A673 (cell line): ENCODE results near the gene KRTAP4-3. TPM values are rescaled to one million over a fixed set of nuclear protein-coding genes. Genes with fewer than 3 reads are reported as not detected.
"Not testable (repeated sequence)": the region's sequence is repeated elsewhere in the genome, so short reads cannot be mapped to it uniquely, and the experiment has no call there.

ENCODE experiments used
- BruUV-seq: library from RNA; stranded (reverse); fragments of 400-500 nt; replicated peaks from 2 replicates; lab custom pipeline; 2021; lab: Mats Ljungman, UMichigan
- CTCF ChIA-PET: fragments of 300-600 bp; sonication (Branson Sonifier 250); formaldehyde crosslinking; loops from one replicate; lab custom pipeline; 2022; ENCODE audit warnings: antibody characterized with exemption; lab: Charles Lee
- POLR2A ChIA-PET: fragments of 300-600 bp; sonication (Branson Sonifier 250); formaldehyde crosslinking; loops from one replicate; lab custom pipeline; 2022; ENCODE audit warnings: antibody characterized with exemption; ENCODE audit not compliant: low non-redundant PET; lab: Charles Lee
- DNase-seq: peaks from one replicate; pipeline ENCODE4 v3.0.0-alpha.2; 2015; ENCODE audit warnings: low spot score
- H3K27ac ChIP-seq: fragments of 200-600 bp; sonication (generic); 2 replicates; pipeline ENCODE4 v1.5.1; 2016; ENCODE audit warnings: mixed run types, low read depth, mild to moderate bottlenecking, mixed read lengths, antibody characterized with exemption, low read length; ENCODE audit not compliant: poor library complexity, severe bottlenecking
- H3K27me3 ChIP-seq: fragments of 200-600 bp; sonication (generic); replicated peaks from 2 replicates; pipeline ENCODE4 v1.6.1; 2017; ENCODE audit warnings: mixed run types, low read depth, mild to moderate bottlenecking, mixed read lengths, antibody characterized with exemption, low read length; ENCODE audit not compliant: insufficient read depth, poor library complexity
- H3K36me3 ChIP-seq: fragments of 200-600 bp; sonication (generic); 2 replicates; pipeline ENCODE4 v1.6.1; 2016; ENCODE audit warnings: mixed run types, mild to moderate bottlenecking, mixed read lengths, antibody characterized with exemption, low read length; ENCODE audit not compliant: insufficient read depth, poor library complexity, severe bottlenecking
- H3K4me1 ChIP-seq: fragments of 200-600 bp; sonication (generic); 2 replicates; pipeline ENCODE4 v1.6.1; 2017; ENCODE audit warnings: mixed run types, mild to moderate bottlenecking, mixed read lengths, antibody characterized with exemption, low read length; ENCODE audit not compliant: insufficient read depth, poor library complexity, severe bottlenecking
- H3K4me3 ChIP-seq: fragments of 200-600 bp; sonication (generic); 2 replicates; pipeline ENCODE4 v1.5.1; 2016; ENCODE audit warnings: low read depth, mixed run types, mild to moderate bottlenecking, mixed read lengths, low read length; ENCODE audit not compliant: poor library complexity, severe bottlenecking
- H3K9me3 ChIP-seq: fragments of 200-600 bp; sonication (generic); 2 replicates; pipeline ENCODE4 v1.6.1; 2016; ENCODE audit warnings: mixed run types, low read depth, mild to moderate bottlenecking, mixed read lengths, antibody characterized with exemption, low read length; ENCODE audit not compliant: poor library complexity, severe bottlenecking
- EZH2 ChIP-seq: fragments of 200-600 bp; sonication (generic); IDR thresholded peaks from 2 replicates; pipeline ENCODE4 v1.6.1; 2017; ENCODE audit warnings: borderline replicate concordance, low read depth, mild to moderate bottlenecking, mixed read lengths, antibody characterized with exemption, low read length; ENCODE audit not compliant: poor library complexity, severe bottlenecking
- intact Hi-C: fragments of 100-400 bp; cut with micrococcal nuclease; formaldehyde crosslinking; loops from one replicate; pipeline ENCODE4 v1.10.0; 2022; ENCODE audit not compliant: unreplicated experiment
- total RNA-seq: library from RNA; stranded (reverse); gene quantifications from 2 replicates; pipeline ENCODE4 v1.2.3, GENCODE V29; 2021
- TF ChIP-seq, protein P1 (sequence below): fragments of 300-800, 200-600 bp; sonication (generic); conservative IDR thresholded peaks from 2 replicates; pipeline ENCODE4 v1.5.1; 2017; ENCODE audit warnings: low read depth, mild to moderate bottlenecking, antibody characterized with exemption, low read length, moderate library complexity, mixed read lengths

The KRTAP4-3 gene
- total RNA-seq, 1 experiment from 2014 or later = not detected

DNA sequence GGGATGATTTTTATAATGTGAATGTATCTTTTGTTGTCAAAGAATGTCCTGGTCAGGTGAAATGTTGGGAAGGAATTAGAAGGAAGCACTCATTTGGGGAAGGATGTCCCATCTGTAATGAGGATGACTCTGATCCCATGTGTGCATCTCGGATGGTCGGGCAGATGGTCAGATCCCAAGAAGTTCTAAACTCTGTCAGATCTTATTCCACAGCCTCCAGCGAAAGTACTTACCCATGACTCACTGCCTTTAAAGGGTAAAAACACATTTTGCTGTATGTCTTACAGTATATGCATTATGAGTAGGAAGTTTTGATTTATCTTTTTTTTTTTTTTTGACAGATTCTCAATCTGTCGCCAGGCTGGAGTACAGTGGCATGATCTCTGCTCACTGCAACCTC, 49.3 kb downstream of the KRTAP4-3 start:
- Histone ChIP-seq H3K27me3 (no peaks in the 10 kb centered on the region), H3K27ac (no peak overlapping the region), H3K36me3 (no peaks in the 10 kb centered on the region), H3K4me1 (no peaks in the 10 kb centered on the region), H3K9me3 (no peaks in the 10 kb centered on the region), H3K4me3 (no peak overlapping the region)
- POLR2A ChIA-PET = no interaction called here
- intact Hi-C loops = no loop called here
- no peak for TF ChIP-seq EZH2
- TF ChIP-seq, protein P1, sequence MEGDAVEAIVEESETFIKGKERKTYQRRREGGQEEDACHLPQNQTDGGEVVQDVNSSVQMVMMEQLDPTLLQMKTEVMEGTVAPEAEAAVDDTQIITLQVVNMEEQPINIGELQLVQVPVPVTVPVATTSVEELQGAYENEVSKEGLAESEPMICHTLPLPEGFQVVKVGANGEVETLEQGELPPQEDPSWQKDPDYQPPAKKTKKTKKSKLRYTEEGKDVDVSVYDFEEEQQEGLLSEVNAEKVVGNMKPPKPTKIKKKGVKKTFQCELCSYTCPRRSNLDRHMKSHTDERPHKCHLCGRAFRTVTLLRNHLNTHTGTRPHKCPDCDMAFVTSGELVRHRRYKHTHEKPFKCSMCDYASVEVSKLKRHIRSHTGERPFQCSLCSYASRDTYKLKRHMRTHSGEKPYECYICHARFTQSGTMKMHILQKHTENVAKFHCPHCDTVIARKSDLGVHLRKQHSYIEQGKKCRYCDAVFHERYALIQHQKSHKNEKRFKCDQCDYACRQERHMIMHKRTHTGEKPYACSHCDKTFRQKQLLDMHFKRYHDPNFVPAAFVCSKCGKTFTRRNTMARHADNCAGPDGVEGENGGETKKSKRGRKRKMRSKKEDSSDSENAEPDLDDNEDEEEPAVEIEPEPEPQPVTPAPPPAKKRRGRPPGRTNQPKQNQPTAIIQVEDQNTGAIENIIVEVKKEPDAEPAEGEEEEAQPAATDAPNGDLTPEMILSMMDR = no peak
- no peak for DNase-seq
- BruUV-seq = no TSS peak
- CTCF ChIA-PET = no interaction called here

DNA sequence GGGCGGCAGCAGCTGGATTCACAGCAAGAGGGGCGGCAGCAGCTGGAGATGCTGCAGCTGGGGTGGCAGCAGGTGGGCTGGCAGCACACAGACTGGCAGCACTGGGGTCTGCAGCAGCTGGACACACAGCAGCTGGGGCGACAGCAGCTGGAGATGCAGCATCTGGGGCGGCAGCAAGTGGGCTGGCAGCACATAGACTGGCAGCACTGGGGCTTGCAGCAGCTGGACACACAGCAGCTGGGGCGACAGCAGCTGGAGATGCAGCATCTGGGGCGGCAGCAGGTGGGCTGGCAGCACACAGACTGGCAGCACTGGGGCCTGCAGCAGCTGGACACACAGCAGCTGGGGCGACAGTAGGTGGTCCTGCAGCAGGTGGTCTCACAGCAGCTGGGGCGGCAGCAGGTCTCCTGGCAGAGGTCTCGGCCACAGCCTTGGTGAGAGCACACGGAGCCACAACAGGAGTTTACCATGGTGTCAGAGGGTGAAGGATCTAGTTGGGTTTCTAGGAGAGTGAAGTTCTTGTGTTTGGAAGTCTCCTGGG, 50.1 kb downstream of the KRTAP4-3 start, which contains the start of gene KRTAP4-11:
Gene KRTAP4-11, minus strand, starts transcription at position 528 of the 541 bp plus-strand sequence. Its CDS starts 58 bp downstream, at position 470.
- BruUV-seq, H3K36me3 ChIP-seq, H3K27me3 ChIP-seq, H3K27ac ChIP-seq, H3K4me3 ChIP-seq, CTCF ChIA-PET, DNase-seq, H3K9me3 ChIP-seq, POLR2A ChIA-PET, H3K4me1 ChIP-seq, intact Hi-C loops: not testable (repeated sequence)

Other genes starting within 250 kb of the KRTAP4-3 start
- gene KRT23, start 230.6 kb downstream of the KRTAP4-3 start, total RNA-seq = not detected in 2 replicates
- gene KRT39, start 201.3 kb downstream of the KRTAP4-3 start, total RNA-seq = not detected in 2 replicates
- gene KRT40, start 183.9 kb downstream of the KRTAP4-3 start, total RNA-seq = 0.98 and 1.1 TPM in 2 replicates
- gene KRTAP3-3, start 174.1 kb downstream of the KRTAP4-3 start, total RNA-seq = not detected in 2 replicates
- not detected in 2 replicates for gene KRTAP3-2, start 168.3 kb downstream of the KRTAP4-3 start, total RNA-seq
- not detected in 2 replicates for gene KRTAP3-1, start 159.1 kb downstream of the KRTAP4-3 start, total RNA-seq
- gene KRTAP1-5, start 141.0 kb downstream of the KRTAP4-3 start, total RNA-seq = not detected in 2 replicates
- not detected in 2 replicates for gene KRTAP1-4, start 138.0 kb downstream of the KRTAP4-3 start, total RNA-seq
- gene KRTAP1-3, start 133.3 kb downstream of the KRTAP4-3 start, total RNA-seq = not detected in 2 replicates
- gene KRTAP1-1, start 126.8 kb downstream of the KRTAP4-3 start, total RNA-seq = not detected in 2 replicates
- not detected in 2 replicates for gene KRTAP2-1, start 120.9 kb downstream of the KRTAP4-3 start, total RNA-seq
- not detected in 2 replicates for gene KRTAP2-2, start 113.0 kb downstream of the KRTAP4-3 start, total RNA-seq
- not detected in 2 replicates for gene KRTAP2-3, start 108.1 kb downstream of the KRTAP4-3 start, total RNA-seq
- gene KRTAP2-4, start 102.3 kb downstream of the KRTAP4-3 start, total RNA-seq = not detected in 2 replicates
- not detected in 2 replicates for gene KRTAP4-7, start 84.1 kb downstream of the KRTAP4-3 start, total RNA-seq
- not detected in 2 replicates for gene KRTAP4-8, start 70.1 kb downstream of the KRTAP4-3 start, total RNA-seq
- not detected in 2 replicates for gene KRTAP4-16, start 66.0 kb downstream of the KRTAP4-3 start, total RNA-seq
- gene KRTAP4-9, start 62.8 kb downstream of the KRTAP4-3 start, total RNA-seq = 1.0 and 1.2 TPM in 2 replicates
- not detected in 2 replicates for gene KRTAP4-11, start 49.8 kb downstream of the KRTAP4-3 start, total RNA-seq
- gene KRTAP4-12, start 44.0 kb downstream of the KRTAP4-3 start, total RNA-seq = not detected in 2 replicates
- not detected in 2 replicates for gene KRTAP4-6, start 27.7 kb downstream of the KRTAP4-3 start, total RNA-seq
- gene KRTAP4-5, start 18.4 kb downstream of the KRTAP4-3 start, total RNA-seq = not detected in 2 replicates
- gene KRTAP4-4, start 7.5 kb downstream of the KRTAP4-3 start, total RNA-seq = not detected in 2 replicates
- not detected in 2 replicates for gene KRTAP4-2, start 10.0 kb upstream of the KRTAP4-3 start, total RNA-seq
- gene KRTAP4-1, start 16.7 kb upstream of the KRTAP4-3 start, total RNA-seq = not detected in 2 replicates
- gene KRTAP9-1, start 21.7 kb upstream of the KRTAP4-3 start, total RNA-seq = not detected in 2 replicates
- not detected in 2 replicates for gene KRTAP9-2, start 58.4 kb upstream of the KRTAP4-3 start, total RNA-seq
- not detected in 2 replicates for gene KRTAP9-3, start 64.2 kb upstream of the KRTAP4-3 start, total RNA-seq
- gene KRTAP9-8, start 69.8 kb upstream of the KRTAP4-3 start, total RNA-seq = not detected in 2 replicates
- gene KRTAP9-4, start 81.5 kb upstream of the KRTAP4-3 start, total RNA-seq = not detected in 2 replicates
- not detected in 2 replicates for gene KRTAP9-9, start 87.2 kb upstream of the KRTAP4-3 start, total RNA-seq
- not detected in 2 replicates for gene KRTAP9-6, start 97.2 kb upstream of the KRTAP4-3 start, total RNA-seq
- not detected in 2 replicates for gene KRTAP9-7, start 107.5 kb upstream of the KRTAP4-3 start, total RNA-seq
- gene KRTAP29-1, start 134.6 kb upstream of the KRTAP4-3 start, total RNA-seq = not detected in 2 replicates
- gene KRTAP16-1, start 141.1 kb upstream of the KRTAP4-3 start, total RNA-seq = not detected in 2 replicates
- not detected in 2 replicates for gene KRTAP17-1, start 147.5 kb upstream of the KRTAP4-3 start, total RNA-seq
- not detected in 2 replicates for gene KRT33A, start 182.6 kb upstream of the KRTAP4-3 start, total RNA-seq
- not detected in 2 replicates for gene KRT33B, start 201.6 kb upstream of the KRTAP4-3 start, total RNA-seq
- not detected in 2 replicates for gene KRT34, start 214.1 kb upstream of the KRTAP4-3 start, total RNA-seq
- not detected in 2 replicates for gene KRT31, start 229.4 kb upstream of the KRTAP4-3 start, total RNA-seq